Skeletal muscle satellite cell (primary cell): ENCODE data around the gene INO80.
"Not testable (repeated sequence)": the region's sequence is repeated elsewhere in the genome, so short reads cannot be mapped to it uniquely, and the experiment has no call there.

ENCODE experiments used
- H3K27me3 ChIP-seq: 2 replicates; pipeline ENCODE4 v1.7.0; 2013; ENCODE audit warnings: low read length; ENCODE audit not compliant: control insufficient read depth, insufficient read depth
- H3K36me3 ChIP-seq: 2 replicates; pipeline ENCODE4 v1.7.0; 2013; ENCODE audit warnings: mild to moderate bottlenecking, control low read depth, low read length; ENCODE audit not compliant: insufficient read depth
- H3K4me1 ChIP-seq: 2 replicates; pipeline ENCODE4 v1.7.0; 2013; ENCODE audit warnings: low read length; ENCODE audit not compliant: control insufficient read depth, insufficient read depth
- H3K4me2 ChIP-seq: 2 replicates; pipeline ENCODE4 v1.7.0; 2013; ENCODE audit warnings: mild to moderate bottlenecking, low read length
- H3K4me3 ChIP-seq: 2 replicates; pipeline ENCODE4 v1.7.0; 2013; ENCODE audit warnings: low read length
- H3K9ac ChIP-seq: 2 replicates; pipeline ENCODE4 v1.7.0; 2013; ENCODE audit warnings: mild to moderate bottlenecking, low read depth, low read length, moderate library complexity
- H3K9me3 ChIP-seq: replicated peaks from 2 replicates; pipeline ENCODE4 v1.7.0; 2013; ENCODE audit warnings: mild to moderate bottlenecking, control low read depth, low read length

The INO80 gene

GRCh38 chr15:41139112-41139511, 23.0 kb upstream of the INO80 start:
- not testable (repeated sequence) for H3K4me1 ChIP-seq, H3K9ac ChIP-seq, H3K9me3 ChIP-seq, H3K36me3 ChIP-seq, H3K4me2 ChIP-seq, H3K27me3 ChIP-seq, H3K4me3 ChIP-seq

DNA sequence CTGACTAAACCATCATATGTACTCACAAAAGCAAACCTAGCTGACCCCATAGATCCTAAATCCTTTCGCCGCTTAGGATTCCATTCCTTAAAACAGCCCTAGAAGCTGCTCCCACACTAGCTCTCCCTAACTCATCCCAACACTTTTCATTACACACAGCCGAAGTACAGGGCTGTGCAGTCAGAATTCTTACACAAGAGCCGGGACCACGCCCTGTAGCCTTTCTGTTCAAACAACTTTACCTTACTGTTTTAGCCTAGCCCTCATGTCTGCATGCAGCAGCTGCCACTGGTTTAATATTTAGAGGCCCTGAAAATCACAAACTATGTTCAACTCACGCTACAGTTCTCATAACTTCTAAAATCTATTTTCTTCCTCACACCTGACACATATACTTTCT, 19.5 kb upstream of the INO80 start:
- H3K27me3 ChIP-seq: peaks cover 23% of the 10 kb centered on the region
- not testable (repeated sequence) for H3K4me1 ChIP-seq, H3K4me3 ChIP-seq, H3K4me2 ChIP-seq, H3K36me3 ChIP-seq, H3K9ac ChIP-seq, H3K9me3 ChIP-seq

DNA sequence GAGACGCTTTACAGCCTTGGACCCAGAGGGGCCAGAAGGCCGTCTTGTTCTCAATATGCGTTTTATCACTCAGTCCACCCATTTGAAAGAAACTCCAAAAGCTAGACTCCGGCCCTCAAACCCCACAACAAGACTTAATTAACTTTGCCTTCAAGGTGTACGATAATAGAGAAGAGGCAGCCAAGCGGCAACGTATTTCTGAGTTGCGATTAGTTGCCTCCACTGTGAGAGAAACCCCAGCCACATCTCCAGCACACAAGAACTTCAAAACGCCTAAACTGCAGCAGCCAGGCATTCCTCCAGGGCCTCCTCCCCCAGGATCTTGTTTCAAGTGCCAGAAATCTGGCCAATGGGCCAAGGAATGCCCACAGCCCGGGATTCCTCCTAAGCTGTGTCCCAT, 17.4 kb upstream of the INO80 start:
- H3K9me3 ChIP-seq: no peaks in the 10 kb centered on the region
- peaks cover 23% of the 10 kb centered on the region for H3K27me3 ChIP-seq
- H3K4me1 ChIP-seq: no peaks in the 10 kb centered on the region
- H3K9ac ChIP-seq: no peak overlapping the region
- no peaks in the 10 kb centered on the region for H3K36me3 ChIP-seq
- H3K4me3 ChIP-seq: no peak overlapping the region
- H3K4me2 ChIP-seq: no peak overlapping the region

GRCh38 chr15:41132094-41132493, 16.0 kb upstream of the INO80 start:
- H3K4me2 ChIP-seq, H3K36me3 ChIP-seq, H3K4me1 ChIP-seq, H3K4me3 ChIP-seq, H3K9ac ChIP-seq, H3K9me3 ChIP-seq: not testable (repeated sequence)
- H3K27me3 ChIP-seq: peaks cover 25% of the 10 kb centered on the region

- no peaks in the 10 kb centered on the region for H3K36me3 ChIP-seq
- H3K9me3 ChIP-seq: no peaks in the 10 kb centered on the region
- H3K4me1 ChIP-seq: no peaks in the 10 kb centered on the region
- no peak overlapping the region for H3K9ac ChIP-seq
- H3K4me2 ChIP-seq: no peak overlapping the region
- peaks cover 20% of the 10 kb centered on the region for H3K27me3 ChIP-seq
- H3K4me3 ChIP-seq: no peak overlapping the region
These were observed 12.3 kb upstream of the INO80 start for GRCh38 chr15:41128174-41128902.

- Histone ChIP-seq H3K4me1 (no peaks in the 10 kb centered on the region), H3K36me3 (no peaks in the 10 kb centered on the region), H3K9ac (no peak overlapping the region), H3K4me3 (no peak overlapping the region), H3K27me3 (peaks cover 11% of the 10 kb centered on the region), H3K9me3 (no peaks in the 10 kb centered on the region), H3K4me2 (no peak overlapping the region)
These were observed 10.0 kb upstream of the INO80 start for GRCh38 chr15:41125931-41126642.

DNA sequence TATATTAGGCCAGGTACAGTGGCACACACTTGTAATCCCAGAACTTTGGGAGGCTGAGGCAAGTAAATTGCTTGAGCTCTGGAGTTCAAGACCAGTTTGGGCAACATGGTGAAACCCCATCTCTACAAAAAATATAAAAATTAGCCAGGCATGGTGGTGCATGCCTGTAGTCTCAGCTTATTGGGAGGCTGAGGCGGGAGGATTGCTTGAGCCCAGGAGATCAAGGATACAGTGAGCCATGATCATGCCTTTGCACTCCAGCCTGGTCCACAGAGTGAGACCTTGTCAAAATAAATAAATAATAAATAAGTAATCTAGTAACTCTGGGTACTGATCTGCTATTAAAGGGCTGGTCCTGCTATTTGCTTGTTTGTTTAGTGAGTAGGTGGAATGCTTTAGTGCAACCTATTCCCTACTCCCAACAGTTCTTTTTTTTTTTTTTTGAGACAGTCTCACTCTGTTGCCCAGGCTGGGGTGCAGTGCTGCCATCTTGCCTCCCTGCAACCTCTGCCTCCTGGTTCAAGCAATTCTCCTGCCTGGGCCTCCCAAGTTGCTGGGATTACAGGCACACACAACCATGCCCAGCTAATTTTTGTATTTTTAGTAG, 9.1 kb upstream of the INO80 start:
- peaks cover 11% of the 10 kb centered on the region for H3K27me3 ChIP-seq
- no peak overlapping the region for H3K9ac ChIP-seq
- H3K4me3 ChIP-seq: no peak overlapping the region
- H3K36me3 ChIP-seq: no peaks in the 10 kb centered on the region
- H3K4me1 ChIP-seq: no peaks in the 10 kb centered on the region
- H3K9me3 ChIP-seq: no peaks in the 10 kb centered on the region
- H3K4me2 ChIP-seq: no peak overlapping the region

- Histone ChIP-seq H3K4me1 (no peaks in the 10 kb centered on the region), H3K4me2 (no peak overlapping the region), H3K4me3 (no peak overlapping the region), H3K36me3 (no peaks in the 10 kb centered on the region), H3K9ac (no peak overlapping the region), H3K27me3 (peaks cover 11% of the 10 kb centered on the region), H3K9me3 (no peaks in the 10 kb centered on the region)
These were observed 8.0 kb upstream of the INO80 start for GRCh38 chr15:41124058-41124457.

- Histone ChIP-seq H3K4me2 (no peak overlapping the region), H3K9ac (no peak overlapping the region), H3K27me3 (peaks cover 9% of the 10 kb centered on the region), H3K9me3 (no peaks in the 10 kb centered on the region), H3K36me3 (no peaks in the 10 kb centered on the region), H3K4me1 (no peaks in the 10 kb centered on the region), H3K4me3 (no peak overlapping the region)
These were observed 6.8 kb upstream of the INO80 start for GRCh38 chr15:41122849-41123248.

DNA sequence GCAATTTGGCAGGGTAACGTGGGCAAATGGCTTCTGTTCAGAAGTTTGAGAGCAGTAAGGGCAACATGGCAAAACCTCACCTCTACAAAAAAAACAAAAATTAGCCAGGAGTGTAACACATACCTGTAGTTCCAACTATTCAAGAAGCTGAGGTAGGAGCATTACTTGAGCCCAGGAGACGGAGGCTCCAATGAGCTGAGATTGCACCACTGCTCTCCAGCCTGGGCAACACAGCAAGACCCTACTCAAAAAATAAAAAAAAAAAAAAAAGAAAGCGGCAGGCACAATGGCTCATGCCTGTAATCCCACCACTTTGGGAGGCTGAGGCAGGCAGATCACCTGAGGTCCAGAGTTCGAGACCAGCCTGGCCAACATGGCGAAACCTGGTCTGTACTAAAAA, 5.9 kb upstream of the INO80 start:
- no peak overlapping the region for H3K9ac ChIP-seq
- no peak overlapping the region for H3K4me3 ChIP-seq
- peaks cover 9% of the 10 kb centered on the region for H3K27me3 ChIP-seq
- peaks cover 4% of the 10 kb centered on the region for H3K4me1 ChIP-seq
- no peaks in the 10 kb centered on the region for H3K9me3 ChIP-seq
- no peaks in the 10 kb centered on the region for H3K36me3 ChIP-seq
- no peak overlapping the region for H3K4me2 ChIP-seq

- H3K4me2 ChIP-seq: peak overlapping the region; percentile 97
- no peaks in the 10 kb centered on the region for H3K27me3 ChIP-seq
- H3K4me3 ChIP-seq: peak overlapping the region; percentile 95
- peaks cover 6% of the 10 kb centered on the region for H3K4me1 ChIP-seq
- H3K36me3 ChIP-seq: no peaks in the 10 kb centered on the region
- no peaks in the 10 kb centered on the region for H3K9me3 ChIP-seq
- H3K9ac ChIP-seq: peak overlapping the region; percentile 97
These were observed 827 bp upstream of the INO80 start for GRCh38 chr15:41116962-41117252.

GRCh38 chr15:41115652-41116115, 396 bp downstream of the INO80 start:
- Histone ChIP-seq H3K4me1 (peaks cover 6% of the 10 kb centered on the region), H3K27me3 (no peaks in the 10 kb centered on the region), H3K9me3 (no peaks in the 10 kb centered on the region), H3K4me2 (peak overlapping the region; percentile 97), H3K9ac (peak overlapping the region; percentile 97), H3K36me3 (no peaks in the 10 kb centered on the region), H3K4me3 (peak overlapping the region; percentile 95)
